ENCODE data around the gene WDR73. TPM values are rescaled to one million over a fixed set of nuclear protein-coding genes. Genes with fewer than 3 reads are reported as not detected.

WDR73 gene
- total RNA-seq: 10 to 100 TPM; 14.4 to 54.3 (median 39.3) TPM

- intact Hi-C loops (cut with DNase I; ENCODE audit: low total_unique reads): loop anchor here (10.0 kb wide), 2 partner anchors 49 to 271 kb away; partner anchors contain the start of gene ZSCAN2
- Histone ChIP-seq H3K36me3 (no peaks in the 10 kb centered on the region), H3K4me3 (peak within 1 kb of the TSS; percentile 85 to 89), H3K4me1 (peaks cover 5 to 21% of the 10 kb centered on the region in 2 donors), H3K9me3 (no peaks in the 10 kb centered on the region), H3K27ac (peak within 1 kb of the TSS; percentile 89), H3K27me3 (no peaks in the 10 kb centered on the region)
- peak; percentile 97 to 98 for DNase-seq
- peak; percentile 72 to 90 for TF ChIP-seq POLR2A (IDR thresholded peaks at IDR 0.05)
- TF ChIP-seq, protein P1, sequence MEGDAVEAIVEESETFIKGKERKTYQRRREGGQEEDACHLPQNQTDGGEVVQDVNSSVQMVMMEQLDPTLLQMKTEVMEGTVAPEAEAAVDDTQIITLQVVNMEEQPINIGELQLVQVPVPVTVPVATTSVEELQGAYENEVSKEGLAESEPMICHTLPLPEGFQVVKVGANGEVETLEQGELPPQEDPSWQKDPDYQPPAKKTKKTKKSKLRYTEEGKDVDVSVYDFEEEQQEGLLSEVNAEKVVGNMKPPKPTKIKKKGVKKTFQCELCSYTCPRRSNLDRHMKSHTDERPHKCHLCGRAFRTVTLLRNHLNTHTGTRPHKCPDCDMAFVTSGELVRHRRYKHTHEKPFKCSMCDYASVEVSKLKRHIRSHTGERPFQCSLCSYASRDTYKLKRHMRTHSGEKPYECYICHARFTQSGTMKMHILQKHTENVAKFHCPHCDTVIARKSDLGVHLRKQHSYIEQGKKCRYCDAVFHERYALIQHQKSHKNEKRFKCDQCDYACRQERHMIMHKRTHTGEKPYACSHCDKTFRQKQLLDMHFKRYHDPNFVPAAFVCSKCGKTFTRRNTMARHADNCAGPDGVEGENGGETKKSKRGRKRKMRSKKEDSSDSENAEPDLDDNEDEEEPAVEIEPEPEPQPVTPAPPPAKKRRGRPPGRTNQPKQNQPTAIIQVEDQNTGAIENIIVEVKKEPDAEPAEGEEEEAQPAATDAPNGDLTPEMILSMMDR (IDR thresholded peaks at IDR 0.05): peak in 1 of 4 experiments; percentile 16
Measured at GRCh38 chr15:84653910-84654688, at the start of gene WDR73. Gene WDR73 (minus strand): TSS chr15:84654283. CDS start chr15:84654274, 9 bp downstream.

DNA sequence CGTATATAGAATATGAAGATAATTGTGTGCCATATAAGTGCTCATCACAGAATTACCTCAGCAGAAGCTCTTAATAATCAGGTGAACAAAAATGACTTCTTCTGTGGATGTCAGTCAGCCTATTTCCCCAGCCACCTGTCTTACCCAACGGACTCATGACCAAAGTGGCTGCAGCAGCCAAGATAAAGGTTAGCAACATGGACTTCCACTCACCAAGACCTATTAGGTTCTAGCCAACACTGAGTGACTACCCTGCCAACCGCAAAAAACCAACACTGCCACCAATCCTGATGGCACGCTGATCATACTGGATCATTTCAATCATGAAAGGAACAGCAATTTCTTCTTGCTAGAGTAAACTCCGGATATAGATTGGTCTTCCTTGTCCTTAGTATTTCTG lies 49.7 kb upstream of the WDR73 start:
- no peaks in the 10 kb centered on the region for H3K27me3 ChIP-seq
- no peaks in the 10 kb centered on the region for H3K36me3 ChIP-seq
- peak overlapping the region in 1 of 2 donors; percentile 49 for H3K27ac ChIP-seq
- H3K4me1 ChIP-seq: peaks cover 0 to 7% of the 10 kb centered on the region in 2 donors
- no peaks in the 10 kb centered on the region for H3K9me3 ChIP-seq
- no peak for DNase-seq
- intact Hi-C loops (cut with DNase I; ENCODE audit: low total_unique reads): no loop called here
- H3K4me3 ChIP-seq: no peak overlapping the region
- TF ChIP-seq, protein P1 (IDR thresholded peaks at IDR 0.05): no peak
- TF ChIP-seq POLR2A (IDR thresholded peaks at IDR 0.05): no peak

GRCh38 chr15:84702961-84703482 lies 48.9 kb upstream of the WDR73 start:
- intact Hi-C loops (cut with DNase I; ENCODE audit: low total_unique reads): no loop called here
- no peaks in the 10 kb centered on the region for H3K36me3 ChIP-seq
- H3K27ac ChIP-seq: peak overlapping the region; percentile 24 to 49
- TF ChIP-seq, protein P1 (IDR thresholded peaks at IDR 0.05): peak in 1 of 4 experiments; percentile 4
- no peak for TF ChIP-seq POLR2A (IDR thresholded peaks at IDR 0.05)
- peaks cover 0 to 7% of the 10 kb centered on the region in 2 donors for H3K4me1 ChIP-seq
- no peaks in the 10 kb centered on the region for H3K27me3 ChIP-seq
- H3K4me3 ChIP-seq: no peak overlapping the region
- peak; percentile 49 to 76 for DNase-seq
- H3K9me3 ChIP-seq: no peaks in the 10 kb centered on the region

- Histone ChIP-seq H3K27ac (no peak overlapping the region), H3K9me3 (no peaks in the 10 kb centered on the region), H3K4me3 (no peak overlapping the region), H3K36me3 (no peaks in the 10 kb centered on the region), H3K4me1 (no peaks in the 10 kb centered on the region), H3K27me3 (no peaks in the 10 kb centered on the region)
- DNase-seq: no peak
- TF ChIP-seq, protein P1 (IDR thresholded peaks at IDR 0.05): no peak
- TF ChIP-seq POLR2A (IDR thresholded peaks at IDR 0.05): no peak
- intact Hi-C loops (cut with DNase I; ENCODE audit: low total_unique reads): no loop called here
Measured at GRCh38 chr15:84699538-84700191, 45.6 kb upstream of the WDR73 start.

Data from uterus (tissue), 4 donors.